ENCODE results near the gene CACNG6.

The CACNG6 gene

DNA sequence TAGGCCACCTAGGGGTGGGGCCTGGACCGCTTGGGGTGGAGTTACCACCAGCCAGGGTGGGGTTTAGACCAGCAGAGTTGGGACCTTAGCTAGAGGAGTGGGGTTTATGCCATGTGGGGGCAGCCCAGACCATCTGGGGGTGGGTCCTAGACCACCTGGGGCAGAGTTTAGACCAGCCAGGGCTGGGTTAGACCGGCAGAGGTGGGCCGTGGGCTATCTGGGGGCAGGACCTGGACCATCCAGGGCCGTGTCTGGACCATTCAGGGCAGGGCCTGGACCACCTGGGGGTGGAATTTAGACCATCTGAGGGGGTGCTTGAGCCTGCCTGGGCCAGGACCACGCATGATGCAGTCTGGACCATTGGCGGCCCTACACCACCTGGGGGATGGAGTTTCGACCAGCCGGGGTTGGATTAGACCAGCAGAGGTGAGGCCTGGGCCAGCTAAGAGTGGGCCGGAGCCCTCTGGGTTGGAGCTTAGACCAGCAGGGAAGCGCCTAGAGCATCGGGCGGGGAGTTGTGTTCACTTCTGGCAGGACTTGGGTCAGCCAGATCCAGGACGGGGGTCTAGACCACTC, 10.0 kb upstream of the CACNG6 start:
- Histone ChIP-seq H3K27ac (ENCODE audit: low read depth, low read length) (no peak overlapping the region), H3K4me1 (ENCODE audit: control insufficient read depth in 5 of 5, insufficient read depth in 5 of 5, low read length in 5 of 5) (peaks cover 12 to 36% (median 27%) of the 10 kb centered on the region in 5 donors), H3K9ac (ENCODE audit: low read length in 5 of 5) (no peak overlapping the region), H3K4me3 (ENCODE audit: low read depth in 1 of 5, low read length in 5 of 5) (no peak overlapping the region), H3K9me3 (ENCODE audit: control insufficient read depth in 5 of 5, low read length in 5 of 5) (peaks cover 0 to 5% (median 0%) of the 10 kb centered on the region in 5 donors), H3K27me3 (ENCODE audit: control insufficient read depth in 5 of 5, insufficient read depth in 4 of 5, low read length in 5 of 5) (peaks cover 30 to 54% (median 44%) of the 10 kb centered on the region in 5 donors), H3K36me3 (ENCODE audit: control insufficient read depth in 5 of 5, insufficient read depth in 5 of 5, low read length in 5 of 5) (peaks cover 0 to 3% (median 0%) of the 10 kb centered on the region in 5 donors)

DNA sequence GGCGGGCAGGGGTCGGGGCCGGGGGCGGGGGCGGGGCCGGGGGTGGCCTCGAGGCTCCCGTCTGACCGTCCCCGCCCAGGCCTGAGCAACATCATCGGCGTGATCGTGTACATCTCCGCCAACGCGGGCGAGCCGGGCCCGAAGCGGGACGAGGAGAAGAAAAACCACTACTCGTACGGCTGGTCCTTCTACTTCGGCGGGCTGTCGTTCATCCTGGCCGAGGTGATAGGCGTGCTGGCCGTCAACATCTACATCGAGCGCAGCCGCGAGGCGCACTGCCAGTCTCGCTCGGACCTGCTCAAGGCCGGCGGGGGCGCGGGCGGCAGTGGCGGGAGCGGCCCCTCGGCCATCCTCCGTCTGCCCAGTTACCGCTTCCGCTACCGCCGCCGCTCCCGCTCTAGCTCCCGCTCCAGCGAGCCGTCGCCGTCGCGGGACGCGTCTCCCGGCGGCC, 9.4 kb upstream of the CACNG6 start:
- Histone ChIP-seq H3K27ac (ENCODE audit: low read depth, low read length) (no peak overlapping the region), H3K4me3 (ENCODE audit: low read depth in 1 of 5, low read length in 5 of 5) (peak overlapping the region in 3 of 5 donors; percentile 39 to 59 (median 52))

DNA sequence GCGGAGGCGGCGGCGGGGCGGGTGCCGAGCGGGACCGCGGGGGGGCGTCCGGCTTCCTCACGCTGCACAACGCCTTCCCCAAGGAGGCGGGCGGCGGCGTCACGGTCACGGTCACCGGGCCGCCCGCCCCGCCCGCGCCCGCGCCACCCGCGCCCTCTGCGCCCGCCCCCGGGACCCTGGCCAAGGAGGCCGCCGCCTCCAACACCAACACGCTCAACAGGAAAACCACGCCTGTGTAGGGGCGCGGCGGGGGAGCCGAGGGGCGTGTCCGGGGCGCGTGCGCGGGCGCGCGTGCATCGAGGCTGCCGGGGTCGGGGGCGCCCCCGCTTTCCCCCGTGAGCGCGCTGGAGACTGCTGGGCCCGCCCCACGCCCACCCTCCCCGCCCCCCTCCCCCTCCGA, 8.8 kb upstream of the CACNG6 start:
- no peak overlapping the region for H3K9ac ChIP-seq (ENCODE audit: low read length in 5 of 5)
- H3K4me3 ChIP-seq (ENCODE audit: low read depth in 1 of 5, low read length in 5 of 5), result no peak overlapping the region

More for the DNA sequence above, 9.4 kb upstream of the CACNG6 start:
- Histone ChIP-seq H3K27me3 (ENCODE audit: control insufficient read depth in 5 of 5, insufficient read depth in 4 of 5, low read length in 5 of 5) (peaks cover 30 to 50% (median 42%) of the 10 kb centered on the region in 5 donors), H3K36me3 (ENCODE audit: control insufficient read depth in 5 of 5, insufficient read depth in 5 of 5, low read length in 5 of 5) (peaks cover 0 to 3% (median 0%) of the 10 kb centered on the region in 5 donors), H3K9me3 (ENCODE audit: control insufficient read depth in 5 of 5, low read length in 5 of 5) (peaks cover 0 to 5% (median 0%) of the 10 kb centered on the region in 5 donors), H3K9ac (ENCODE audit: low read length in 5 of 5) (peak overlapping the region in 1 of 5 donors; percentile 39), H3K4me1 (ENCODE audit: control insufficient read depth in 5 of 5, insufficient read depth in 5 of 5, low read length in 5 of 5) (peaks cover 10 to 36% (median 27%) of the 10 kb centered on the region in 5 donors)

DNA sequence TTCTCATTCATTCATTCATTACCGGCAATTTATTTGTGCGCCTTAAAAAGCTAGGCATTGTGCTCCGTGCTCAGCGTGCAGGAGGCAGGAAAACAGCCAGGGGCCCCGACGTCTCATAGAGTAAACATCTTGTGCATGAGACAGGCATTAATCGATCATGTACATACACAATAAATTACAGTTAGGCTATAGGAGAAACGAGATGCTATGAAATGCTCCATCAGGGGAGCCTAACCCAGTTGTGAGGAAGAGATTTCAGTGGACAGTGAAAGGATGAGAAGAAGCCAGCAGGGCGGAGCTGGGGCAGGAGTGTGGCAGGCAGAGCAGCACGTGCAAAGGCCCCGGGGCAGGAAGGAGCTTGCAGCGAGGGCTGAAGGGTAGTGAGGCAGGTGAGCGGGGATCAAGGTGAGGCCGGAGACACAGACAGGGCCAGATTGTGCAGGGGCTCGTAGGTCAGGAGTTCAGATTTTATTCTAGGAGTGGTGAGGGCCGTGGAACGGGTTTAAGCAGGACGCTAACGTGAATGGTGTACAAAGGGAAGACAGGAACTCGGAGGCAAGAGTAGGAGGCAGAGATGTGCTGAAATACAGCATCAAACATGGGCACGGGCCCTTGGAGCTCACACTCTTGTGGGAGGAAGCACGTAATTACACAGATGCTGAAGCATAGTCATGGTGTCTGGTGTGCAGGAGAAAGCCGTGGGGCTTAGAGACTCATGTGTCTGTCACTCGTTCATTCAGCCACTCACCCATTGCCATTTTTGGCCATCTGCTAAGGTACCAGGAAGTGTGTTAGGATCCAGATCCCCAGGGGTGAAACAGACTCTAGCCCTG, 7.8 kb upstream of the CACNG6 start:
- H3K27ac ChIP-seq (ENCODE audit: low read depth, low read length), result no peak overlapping the region
- no peak overlapping the region for H3K4me3 ChIP-seq (ENCODE audit: low read depth in 1 of 5, low read length in 5 of 5)
- no peak overlapping the region for H3K9ac ChIP-seq (ENCODE audit: low read length in 5 of 5)
- peaks cover 0 to 26% (median 18%) of the 10 kb centered on the region in 5 donors for H3K4me1 ChIP-seq (ENCODE audit: control insufficient read depth in 5 of 5, insufficient read depth in 5 of 5, low read length in 5 of 5)
- no peaks in the 10 kb centered on the region for H3K36me3 ChIP-seq (ENCODE audit: control insufficient read depth in 5 of 5, insufficient read depth in 5 of 5, low read length in 5 of 5)
- H3K9me3 ChIP-seq (ENCODE audit: control insufficient read depth in 5 of 5, low read length in 5 of 5), result peaks cover 0 to 5% (median 0%) of the 10 kb centered on the region in 5 donors
- H3K27me3 ChIP-seq (ENCODE audit: control insufficient read depth in 5 of 5, insufficient read depth in 4 of 5, low read length in 5 of 5), result peaks cover 28 to 42% (median 37%) of the 10 kb centered on the region in 5 donors

More for the DNA sequence above, 8.8 kb upstream of the CACNG6 start:
- Histone ChIP-seq H3K27me3 (ENCODE audit: control insufficient read depth in 5 of 5, insufficient read depth in 4 of 5, low read length in 5 of 5) (peaks cover 30 to 46% (median 41%) of the 10 kb centered on the region in 5 donors), H3K9me3 (ENCODE audit: control insufficient read depth in 5 of 5, low read length in 5 of 5) (peaks cover 0 to 5% (median 0%) of the 10 kb centered on the region in 5 donors), H3K4me1 (ENCODE audit: control insufficient read depth in 5 of 5, insufficient read depth in 5 of 5, low read length in 5 of 5) (peaks cover 5 to 35% (median 27%) of the 10 kb centered on the region in 5 donors), H3K36me3 (ENCODE audit: control insufficient read depth in 5 of 5, insufficient read depth in 5 of 5, low read length in 5 of 5) (peaks cover 0 to under 1% (median 0%) of the 10 kb centered on the region in 5 donors), H3K27ac (ENCODE audit: low read depth, low read length) (no peak overlapping the region)

DNA sequence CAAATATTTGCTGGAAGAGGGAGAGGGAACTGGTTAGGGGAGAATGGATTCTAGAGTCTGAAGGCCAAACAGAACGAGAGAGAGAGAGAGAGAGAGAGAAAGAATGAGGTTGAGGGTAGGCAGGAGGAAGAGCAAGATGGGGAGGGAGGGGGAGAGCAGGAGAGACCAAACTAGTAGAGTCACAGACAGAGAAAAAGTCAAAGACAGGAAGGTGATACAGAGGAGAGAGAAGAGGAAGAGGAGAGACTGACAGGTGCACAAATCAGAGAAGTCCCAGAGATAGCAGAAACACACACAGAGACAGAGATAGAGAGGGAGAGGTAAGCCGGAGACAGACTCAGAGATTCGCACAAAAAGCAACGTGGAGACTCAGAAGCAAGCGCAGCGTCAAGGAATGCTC, 5.6 kb upstream of the CACNG6 start:
- Histone ChIP-seq H3K27me3 (ENCODE audit: control insufficient read depth in 5 of 5, insufficient read depth in 4 of 5, low read length in 5 of 5) (peaks cover 19 to 30% (median 20%) of the 10 kb centered on the region in 5 donors), H3K4me1 (ENCODE audit: control insufficient read depth in 5 of 5, insufficient read depth in 5 of 5, low read length in 5 of 5) (peaks cover 0 to 17% (median 4%) of the 10 kb centered on the region in 5 donors), H3K9me3 (ENCODE audit: control insufficient read depth in 5 of 5, low read length in 5 of 5) (peaks cover 0 to 5% (median 0%) of the 10 kb centered on the region in 5 donors), H3K4me3 (ENCODE audit: low read depth in 1 of 5, low read length in 5 of 5) (no peak overlapping the region), H3K9ac (ENCODE audit: low read length in 5 of 5) (no peak overlapping the region), H3K27ac (ENCODE audit: low read depth, low read length) (no peak overlapping the region), H3K36me3 (ENCODE audit: control insufficient read depth in 5 of 5, insufficient read depth in 5 of 5, low read length in 5 of 5) (no peaks in the 10 kb centered on the region)

DNA sequence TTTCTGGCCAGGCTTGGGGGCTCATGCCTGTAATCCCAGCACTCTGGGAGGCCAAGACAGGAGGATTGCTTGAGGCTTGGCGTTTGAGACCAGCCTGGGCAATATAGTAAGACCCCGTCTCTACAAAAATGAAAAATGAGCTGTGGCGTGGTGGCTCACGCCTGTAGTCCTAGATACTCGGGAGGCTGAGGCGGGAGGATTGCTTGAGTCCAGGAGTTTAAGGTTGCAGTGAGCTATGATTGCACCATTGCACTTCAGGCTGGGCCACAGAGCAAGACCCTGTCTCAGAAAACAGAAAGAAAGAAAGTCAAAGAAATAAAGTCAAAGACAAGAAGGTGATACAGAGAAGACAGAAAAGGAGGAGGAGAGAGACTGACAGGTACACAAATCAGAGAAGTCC, 2.5 kb upstream of the CACNG6 start:
- no peak overlapping the region for H3K27ac ChIP-seq (ENCODE audit: low read depth, low read length)
- no peaks in the 10 kb centered on the region for H3K9me3 ChIP-seq (ENCODE audit: control insufficient read depth in 5 of 5, low read length in 5 of 5)
- no peaks in the 10 kb centered on the region for H3K36me3 ChIP-seq (ENCODE audit: control insufficient read depth in 5 of 5, insufficient read depth in 5 of 5, low read length in 5 of 5)
- H3K4me1 ChIP-seq (ENCODE audit: control insufficient read depth in 5 of 5, insufficient read depth in 5 of 5, low read length in 5 of 5), result peaks cover 0 to 11% (median 5%) of the 10 kb centered on the region in 5 donors
- peaks cover 27 to 38% (median 29%) of the 10 kb centered on the region in 5 donors for H3K27me3 ChIP-seq (ENCODE audit: control insufficient read depth in 5 of 5, insufficient read depth in 4 of 5, low read length in 5 of 5)
- no peak overlapping the region for H3K9ac ChIP-seq (ENCODE audit: low read length in 5 of 5)
- H3K4me3 ChIP-seq (ENCODE audit: low read depth in 1 of 5, low read length in 5 of 5), result no peak overlapping the region

DNA sequence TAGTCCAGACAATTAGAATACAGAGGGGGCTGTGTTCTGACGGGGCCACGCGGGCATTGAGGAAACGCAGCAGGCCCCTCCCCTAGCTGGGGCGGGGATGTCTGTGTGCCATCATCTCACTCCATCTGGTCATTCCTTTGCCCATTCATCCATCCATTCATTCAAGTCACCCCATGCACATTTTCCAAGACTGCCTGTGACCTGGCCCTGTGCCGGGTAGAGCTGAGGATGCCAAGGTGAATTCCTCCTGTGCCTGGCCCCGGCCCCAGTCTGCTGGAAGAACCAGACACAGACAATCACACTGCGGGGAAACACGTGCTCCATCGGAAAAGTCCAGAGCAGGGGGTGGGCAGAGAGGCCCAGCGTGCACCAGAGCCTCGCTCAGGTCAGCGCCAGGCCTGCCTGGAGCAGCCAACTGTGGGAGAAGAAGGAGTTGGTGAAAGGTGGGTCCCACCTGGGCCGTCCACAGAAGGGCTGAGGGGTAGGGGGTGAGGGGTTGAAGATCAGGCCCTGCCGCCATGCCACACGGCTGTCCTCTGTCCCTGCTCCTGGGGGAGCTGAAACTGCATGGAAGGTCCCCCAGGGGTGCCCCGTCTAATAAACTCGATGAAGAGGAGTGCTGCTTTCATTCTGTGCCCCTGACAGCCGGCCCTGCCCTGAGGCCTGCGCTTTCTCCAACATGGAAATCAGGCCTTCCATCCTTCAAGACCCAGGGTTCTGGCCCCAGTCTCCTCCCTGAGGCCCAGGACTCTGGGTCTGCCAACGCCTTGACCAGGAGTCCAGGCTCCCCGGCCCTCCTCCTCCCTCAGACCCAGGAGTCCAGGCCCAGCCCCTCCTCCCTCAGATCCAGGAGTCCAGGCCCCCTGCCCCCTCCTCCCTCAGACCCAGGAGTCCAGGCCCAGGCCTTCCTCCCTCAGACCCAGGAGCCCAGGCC, 1.6 kb upstream of the CACNG6 start:
- no peaks in the 10 kb centered on the region for H3K9me3 ChIP-seq (ENCODE audit: control insufficient read depth in 5 of 5, low read length in 5 of 5)
- no peak overlapping the region for H3K4me3 ChIP-seq (ENCODE audit: low read depth in 1 of 5, low read length in 5 of 5)
- no peaks in the 10 kb centered on the region for H3K36me3 ChIP-seq (ENCODE audit: control insufficient read depth in 5 of 5, insufficient read depth in 5 of 5, low read length in 5 of 5)
- H3K27me3 ChIP-seq (ENCODE audit: control insufficient read depth in 5 of 5, insufficient read depth in 4 of 5, low read length in 5 of 5), result peaks cover 26 to 38% (median 31%) of the 10 kb centered on the region in 5 donors
- H3K9ac ChIP-seq (ENCODE audit: low read length in 5 of 5), result no peak overlapping the region
- peaks cover 0 to 11% (median 5%) of the 10 kb centered on the region in 5 donors for H3K4me1 ChIP-seq (ENCODE audit: control insufficient read depth in 5 of 5, insufficient read depth in 5 of 5, low read length in 5 of 5)
- H3K27ac ChIP-seq (ENCODE audit: low read depth, low read length), result no peak overlapping the region

DNA sequence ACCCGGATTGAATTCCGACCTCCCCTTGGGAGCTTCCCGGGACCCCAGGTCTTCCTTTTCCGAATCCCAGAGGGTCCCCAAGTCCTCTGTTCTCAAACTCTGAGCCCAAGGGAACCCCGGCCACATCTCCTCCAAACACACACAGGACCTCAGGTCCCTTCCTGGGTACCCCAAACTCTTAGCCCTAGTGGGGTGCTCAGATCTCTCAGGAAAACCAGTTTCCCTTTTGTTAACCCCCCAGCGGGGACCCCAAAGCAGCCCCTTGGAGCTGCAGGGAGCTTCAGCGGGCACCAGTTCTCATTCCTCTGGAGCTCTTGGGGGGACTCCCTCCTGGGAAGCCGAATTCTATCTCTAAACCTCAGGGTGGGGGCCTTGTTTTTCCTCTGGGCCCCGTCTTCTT, 774 bp downstream of the CACNG6 start:
- no peak overlapping the region for H3K9ac ChIP-seq (ENCODE audit: low read length in 5 of 5)
- H3K36me3 ChIP-seq (ENCODE audit: control insufficient read depth in 5 of 5, insufficient read depth in 5 of 5, low read length in 5 of 5), result no peaks in the 10 kb centered on the region
- peaks cover 30 to 42% (median 36%) of the 10 kb centered on the region in 5 donors for H3K27me3 ChIP-seq (ENCODE audit: control insufficient read depth in 5 of 5, insufficient read depth in 4 of 5, low read length in 5 of 5)
- H3K9me3 ChIP-seq (ENCODE audit: control insufficient read depth in 5 of 5, low read length in 5 of 5), result no peaks in the 10 kb centered on the region
- H3K4me1 ChIP-seq (ENCODE audit: control insufficient read depth in 5 of 5, insufficient read depth in 5 of 5, low read length in 5 of 5), result peaks cover 0 to 11% (median 5%) of the 10 kb centered on the region in 5 donors
- H3K4me3 ChIP-seq (ENCODE audit: low read depth in 1 of 5, low read length in 5 of 5), result no peak overlapping the region
- no peak overlapping the region for H3K27ac ChIP-seq (ENCODE audit: low read depth, low read length)

DNA sequence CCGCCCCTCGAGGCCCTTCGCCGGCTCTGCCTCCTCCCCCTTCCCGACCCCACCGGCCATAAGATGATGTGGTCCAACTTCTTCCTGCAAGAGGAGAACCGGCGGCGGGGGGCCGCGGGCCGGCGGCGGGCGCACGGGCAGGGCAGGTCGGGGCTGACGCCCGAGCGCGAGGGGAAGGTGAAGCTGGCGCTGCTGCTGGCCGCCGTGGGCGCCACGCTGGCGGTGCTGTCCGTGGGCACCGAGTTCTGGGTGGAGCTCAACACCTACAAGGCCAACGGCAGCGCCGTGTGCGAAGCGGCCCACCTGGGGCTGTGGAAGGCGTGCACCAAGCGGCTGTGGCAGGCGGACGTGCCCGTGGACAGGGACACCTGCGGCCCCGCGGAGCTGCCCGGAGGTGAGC, 1.4 kb downstream of the CACNG6 start:
- Histone ChIP-seq H3K27me3 (ENCODE audit: control insufficient read depth in 5 of 5, insufficient read depth in 4 of 5, low read length in 5 of 5) (peaks cover 30 to 45% (median 37%) of the 10 kb centered on the region in 5 donors), H3K27ac (ENCODE audit: low read depth, low read length) (no peak overlapping the region), H3K36me3 (ENCODE audit: control insufficient read depth in 5 of 5, insufficient read depth in 5 of 5, low read length in 5 of 5) (no peaks in the 10 kb centered on the region), H3K4me3 (ENCODE audit: low read depth in 1 of 5, low read length in 5 of 5) (no peak overlapping the region), H3K9me3 (ENCODE audit: control insufficient read depth in 5 of 5, low read length in 5 of 5) (no peaks in the 10 kb centered on the region), H3K9ac (ENCODE audit: low read length in 5 of 5) (no peak overlapping the region), H3K4me1 (ENCODE audit: control insufficient read depth in 5 of 5, insufficient read depth in 5 of 5, low read length in 5 of 5) (peaks cover 0 to 11% (median 5%) of the 10 kb centered on the region in 5 donors)
